Chondrocyte (in vitro differentiated cells): ENCODE data around the gene RGS6. TPM values are rescaled to one million over a fixed set of nuclear protein-coding genes. Genes with fewer than 3 reads are reported as not detected.

Experiments
- DNase-seq: peaks from one replicate; pipeline ENCODE4 v3.0.0; 2021; ENCODE audit warnings: mixed read lengths, low spot score
- H3K27ac Mint-ChIP-seq: one replicate; pipeline ENCODE4 v1.8.0; 2021; ENCODE audit warnings: mild to moderate bottlenecking, moderate library complexity, mixed read lengths; ENCODE audit not compliant: unreplicated experiment
- H3K27me3 Mint-ChIP-seq: 2 replicates; pipeline ENCODE4 v1.8.0; 2021; ENCODE audit warnings: low read depth, mixed read lengths
- H3K36me3 Mint-ChIP-seq: 2 replicates; pipeline ENCODE4 v1.8.0; 2021; ENCODE audit warnings: low read depth, mixed read lengths
- H3K4me1 Mint-ChIP-seq: 2 replicates; pipeline ENCODE4 v1.8.0; 2021; ENCODE audit warnings: low read depth, mild to moderate bottlenecking, mixed read lengths
- H3K4me3 Mint-ChIP-seq: one replicate; pipeline ENCODE4 v1.8.0; 2021; ENCODE audit warnings: mild to moderate bottlenecking, moderate library complexity, mixed read lengths; ENCODE audit not compliant: unreplicated experiment
- H3K9me3 Mint-ChIP-seq: 2 replicates; pipeline ENCODE4 v1.8.0; 2021; ENCODE audit warnings: low read depth, mixed read lengths
- CTCF ChIP-seq: fragments of 200-600 bp; sonication (generic); IDR thresholded peaks from 2 replicates; pipeline ENCODE4 v1.5.0; 2021; ENCODE audit warnings: antibody characterized with exemption, mild to moderate bottlenecking, moderate library complexity
- total RNA-seq: library from RNA; stranded (reverse); gene quantifications from 3 replicates; pipeline ENCODE4 v1.2.1, GENCODE V29; 2021

The RGS6 gene
- total RNA-seq, 1 donor from 2014 or later: 0.12 TPM

- Mint-ChIP-seq H3K27ac (no peak overlapping the region), H3K4me3 (no peak overlapping the region), H3K9me3 (peaks cover 6% of the 10 kb centered on the region), H3K27me3 (peaks cover 26% of the 10 kb centered on the region), H3K4me1 (peaks cover 2% of the 10 kb centered on the region), H3K36me3 (peaks cover 3% of the 10 kb centered on the region)
- no peak for TF ChIP-seq CTCF
- DNase-seq: no peak
Measured at GRCh38 chr14:72404998-72405397, 472.8 kb downstream of the RGS6 start.

GRCh38 chr14:72408020-72408419 lies 475.8 kb downstream of the RGS6 start:
- H3K9me3 Mint-ChIP-seq: peaks cover 6% of the 10 kb centered on the region
- DNase-seq: no peak
- H3K4me3 Mint-ChIP-seq: no peak overlapping the region
- H3K27me3 Mint-ChIP-seq: peaks cover 18% of the 10 kb centered on the region
- no peaks in the 10 kb centered on the region for H3K4me1 Mint-ChIP-seq
- H3K36me3 Mint-ChIP-seq: peaks cover 3% of the 10 kb centered on the region
- no peak overlapping the region for H3K27ac Mint-ChIP-seq
- TF ChIP-seq CTCF: no peak

GRCh38 chr14:72409047-72409446 lies 476.8 kb downstream of the RGS6 start:
- peaks cover 3% of the 10 kb centered on the region for H3K36me3 Mint-ChIP-seq
- no peak overlapping the region for H3K27ac Mint-ChIP-seq
- H3K9me3 Mint-ChIP-seq: peaks cover 8% of the 10 kb centered on the region
- peaks cover 16% of the 10 kb centered on the region for H3K27me3 Mint-ChIP-seq
- DNase-seq: no peak
- no peak overlapping the region for H3K4me3 Mint-ChIP-seq
- no peaks in the 10 kb centered on the region for H3K4me1 Mint-ChIP-seq
- TF ChIP-seq CTCF: no peak

- Mint-ChIP-seq H3K27ac (no peak overlapping the region), H3K27me3 (peaks cover 5% of the 10 kb centered on the region), H3K9me3 (peaks cover 7% of the 10 kb centered on the region), H3K4me1 (peaks cover 4% of the 10 kb centered on the region), H3K4me3 (no peak overlapping the region), H3K36me3 (no peaks in the 10 kb centered on the region)
- TF ChIP-seq CTCF: no peak
- no peak for DNase-seq
Measured at GRCh38 chr14:72416081-72416849, 484.0 kb downstream of the RGS6 start.

GRCh38 chr14:72416892-72417291 lies 484.7 kb downstream of the RGS6 start:
- peaks cover 4% of the 10 kb centered on the region for H3K4me1 Mint-ChIP-seq
- H3K9me3 Mint-ChIP-seq: peaks cover 7% of the 10 kb centered on the region
- no peaks in the 10 kb centered on the region for H3K36me3 Mint-ChIP-seq
- no peak overlapping the region for H3K4me3 Mint-ChIP-seq
- no peak overlapping the region for H3K27ac Mint-ChIP-seq
- DNase-seq: no peak
- peaks cover 5% of the 10 kb centered on the region for H3K27me3 Mint-ChIP-seq
- no peak for TF ChIP-seq CTCF
